Left colon (tissue), 2 donors: ENCODE measurements around the gene ERGIC2. TPM values are rescaled to one million over a fixed set of nuclear protein-coding genes. Genes with fewer than 3 reads are reported as not detected.
"Not testable (repeated sequence)": the region's sequence is repeated elsewhere in the genome, so short reads cannot be mapped to it uniquely, and the experiment has no call there.

ENCODE experiments used
- ATAC-seq: fragments of 200-7000 bp; cut with Tn5 transposase; one replicate; pipeline ENCODE4 v1.9.1; 2020; ENCODE audit warnings: mild to moderate bottlenecking, moderate library complexity
- DNase-seq, 2 donors: peaks; one replicate each; pipeline ENCODE4 v3.0.0-alpha.2; 2020
- intact Hi-C, 2 donors: fragments of 100-400 bp; cut with DNase I in 1 of 2; cut with micrococcal nuclease in 1 of 2; formaldehyde crosslinking; loops; one replicate each; pipeline versions ENCODE4 v1.11.2 to v1.14.0; 2022; cut with DNase I, micrococcal nuclease
- total RNA-seq, 2 donors: library from RNA; stranded (reverse); fragmentation: NEBNext Ultra II Directional; extraction: Animal tissue kit (Norgen Biotek cat#: 25700); gene quantifications; one replicate each; pipeline ENCODE4 v1.2.1, GENCODE V29; 2021
- donor health status: DM: no; HTN: no; CAD: no.
- donor health status: DM: yes; HTN: yes; CAD: no.

ERGIC2 gene
- total RNA-seq, 2 donors from 2014 or later = 33.7 to 46.8 TPM

DNA sequence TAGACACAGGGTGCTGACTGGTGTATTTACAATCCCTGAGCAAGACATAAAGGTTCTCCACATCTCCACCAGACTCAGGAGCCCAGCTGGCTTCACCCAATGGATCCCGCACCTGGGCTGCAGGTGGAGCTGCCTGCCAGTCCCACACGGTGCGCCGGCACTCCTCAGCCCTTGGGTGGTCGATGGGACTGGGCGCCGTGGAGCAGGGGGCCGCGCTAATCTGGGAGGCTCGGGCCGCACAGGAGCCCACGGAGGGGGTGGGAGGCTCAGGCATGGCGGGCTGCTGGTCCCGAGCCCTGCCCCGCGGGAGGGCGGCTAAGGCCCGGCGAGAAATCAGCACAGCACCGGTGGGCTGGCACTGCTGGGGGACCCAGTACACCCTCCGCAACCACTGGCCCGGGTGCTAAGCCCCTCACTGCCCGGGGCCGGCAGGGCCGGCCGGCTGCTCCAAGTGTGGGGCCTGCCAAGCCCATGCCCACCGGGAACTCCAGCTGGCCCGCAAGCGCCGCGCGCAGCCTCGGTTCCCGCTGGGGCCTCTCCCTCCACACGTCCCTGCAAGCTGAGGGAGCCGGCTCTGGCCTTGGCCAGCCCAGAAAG, 5.2 kb upstream of the ERGIC2 start:
- ATAC-seq, intact Hi-C loops, DNase-seq: not testable (repeated sequence)

- ATAC-seq, intact Hi-C loops: not testable (repeated sequence)
These were observed 4.2 kb upstream of the ERGIC2 start for GRCh38 chr12:29385194-29385593.

DNA sequence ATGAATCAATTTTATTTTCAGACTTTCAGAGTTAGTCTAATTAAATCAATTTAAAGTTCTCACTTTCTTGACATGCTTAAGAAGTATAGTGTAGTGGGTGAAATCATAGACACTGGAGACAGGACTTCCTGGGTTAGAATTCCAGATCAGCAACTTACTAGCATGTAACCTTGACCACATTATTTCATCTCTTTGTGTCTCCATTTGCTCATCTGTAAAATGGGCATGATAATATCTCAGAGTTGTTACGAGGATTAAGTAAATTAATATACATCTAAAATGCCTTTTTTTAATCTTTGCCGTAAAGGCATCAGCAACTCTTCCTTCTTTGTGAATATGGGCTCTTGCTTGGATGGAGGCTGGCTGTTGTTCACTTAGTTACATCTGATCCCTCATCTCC, 1.3 kb upstream of the ERGIC2 start:
- intact Hi-C loops = no loop called here
- no peak for DNase-seq
- ATAC-seq = no peak

More at GRCh38 chr12:29385194-29385593, 4.2 kb upstream of the ERGIC2 start:
- DNase-seq = not testable (repeated sequence)

DNA sequence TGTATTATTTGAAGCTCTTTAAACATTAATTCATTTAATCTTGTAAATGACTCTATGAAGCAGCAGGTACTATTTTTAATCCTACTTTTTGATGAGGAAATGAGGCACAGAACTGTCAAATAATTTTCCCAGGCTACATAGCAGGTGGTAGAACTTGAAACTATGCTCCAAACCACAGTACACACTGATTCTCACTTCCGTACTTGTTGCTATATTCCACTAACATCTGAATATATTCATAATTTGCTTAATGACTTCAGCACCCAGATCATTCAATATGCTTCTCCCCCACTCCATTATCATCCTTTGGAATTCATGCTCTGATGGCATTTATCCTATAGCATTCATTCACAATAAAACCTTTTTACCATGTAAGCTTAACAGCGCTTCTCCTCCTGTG, 4.9 kb downstream of the ERGIC2 start:
- intact Hi-C loops = no loop called here
- DNase-seq = no peak
- no peak for ATAC-seq

- intact Hi-C loops = no loop called here
- ATAC-seq = no peak
These were observed 6.1 kb downstream of the ERGIC2 start for GRCh38 chr12:29374913-29375312.

DNA sequence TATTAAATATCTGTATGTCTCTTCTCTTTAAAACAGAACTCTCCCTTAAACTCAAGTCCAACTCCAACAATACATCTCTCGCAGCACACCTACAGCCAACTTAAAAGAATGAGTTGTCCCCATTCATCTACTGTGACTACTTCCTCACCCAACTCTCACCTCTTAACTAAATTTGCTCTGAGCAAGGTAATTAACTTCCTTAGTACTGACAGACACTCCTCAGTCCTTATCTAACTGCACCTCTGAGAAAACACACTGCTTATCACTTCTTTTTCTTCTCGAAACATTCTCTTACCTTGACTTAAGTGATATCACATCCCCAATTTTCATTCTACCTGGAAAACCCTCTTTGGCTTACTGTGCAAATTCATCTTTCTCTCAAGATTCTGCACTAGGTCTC, 7.0 kb downstream of the ERGIC2 start:
- ATAC-seq (peak; percentile 97), DNase-seq (no peak)
- intact Hi-C loops = no loop called here

More at GRCh38 chr12:29374913-29375312, 6.1 kb downstream of the ERGIC2 start:
- DNase-seq = no peak

DNA sequence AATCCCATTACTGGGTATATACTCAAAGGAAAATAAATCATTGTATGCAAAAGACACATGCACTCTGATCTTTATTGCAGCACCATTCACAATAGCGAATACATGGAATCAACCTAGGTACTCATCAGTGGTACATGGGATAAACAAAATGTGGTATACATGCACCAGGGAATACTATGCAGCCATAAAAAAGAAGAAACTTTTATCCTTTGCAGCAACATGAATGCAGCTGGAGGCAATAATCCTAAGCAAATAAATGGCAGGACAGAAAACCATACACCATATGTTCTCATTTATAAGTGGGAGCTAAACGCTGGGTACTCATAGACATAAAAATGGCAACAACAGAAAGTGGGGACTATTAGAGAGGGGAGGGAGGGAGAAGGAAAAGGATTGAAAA, 15.9 kb downstream of the ERGIC2 start:
- intact Hi-C loops = no loop called here
- ATAC-seq = no peak
- no peak for DNase-seq

- DNase-seq = no peak
- intact Hi-C loops = no loop called here
- peak; percentile 87 for ATAC-seq
These were observed 26.0 kb downstream of the ERGIC2 start for GRCh38 chr12:29354954-29355353.

- ATAC-seq = peak; percentile 33
- DNase-seq = no peak
- intact Hi-C loops = no loop called here
These were observed 30.9 kb downstream of the ERGIC2 start for GRCh38 chr12:29350080-29350479.

DNA sequence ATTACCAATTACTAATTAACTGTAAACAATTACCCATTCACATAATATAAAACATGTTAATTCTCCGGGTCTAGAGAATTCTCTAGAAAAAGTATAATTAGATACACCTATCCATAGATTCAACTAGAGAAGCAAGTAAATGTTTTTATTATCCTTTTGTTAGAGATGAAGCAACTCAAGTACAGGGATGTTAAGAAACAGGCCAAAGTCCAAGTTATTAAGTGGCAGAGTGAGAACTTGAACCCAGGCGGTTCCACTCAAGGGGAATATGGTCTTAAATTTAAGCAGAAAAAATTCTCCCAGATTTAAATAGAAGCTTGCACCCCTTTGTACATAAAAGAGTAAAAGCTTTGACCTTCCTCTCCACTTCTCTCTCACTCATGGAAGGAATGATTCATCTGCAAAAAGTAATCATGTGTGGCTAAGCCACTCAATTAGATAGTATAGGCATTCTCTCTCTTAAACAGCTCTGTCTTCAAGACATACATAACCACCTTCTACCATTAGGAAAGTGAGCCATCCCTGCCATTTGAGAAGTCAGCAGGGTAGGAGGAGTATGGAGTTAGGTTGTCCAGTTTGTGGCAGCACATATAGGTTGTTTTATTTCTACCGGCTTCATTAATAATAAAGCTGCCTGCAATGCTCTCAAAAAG, 34.1 kb downstream of the ERGIC2 start:
- intact Hi-C loops = no loop called here
- no peak for DNase-seq
- peak; percentile 92 for ATAC-seq

GRCh38 chr12:29343022-29343799, 37.8 kb downstream of the ERGIC2 start:
- ATAC-seq (no peak), DNase-seq (no peak)
- intact Hi-C loops = no loop called here

DNA sequence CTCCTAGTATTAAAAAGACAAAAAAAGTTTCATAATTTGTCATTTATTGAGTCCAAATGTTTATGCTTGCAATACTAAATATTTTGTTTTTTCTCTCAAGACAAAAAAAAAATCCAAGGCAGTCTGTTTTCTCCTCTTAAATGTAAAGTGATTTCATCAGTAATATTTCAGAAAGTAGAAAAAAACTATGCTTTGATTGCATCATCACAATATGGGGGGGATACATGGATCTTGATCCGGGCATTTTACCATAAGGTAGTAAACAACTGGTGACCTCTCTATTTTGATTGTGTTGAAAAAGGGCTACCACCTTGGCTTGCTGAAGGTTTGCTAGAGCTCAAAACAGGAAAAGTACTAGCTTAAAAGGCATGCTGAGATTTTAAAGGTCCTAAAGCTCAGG, 43.6 kb downstream of the ERGIC2 start:
- DNase-seq (no peak), ATAC-seq (no peak)
- intact Hi-C loops = no loop called here

DNA sequence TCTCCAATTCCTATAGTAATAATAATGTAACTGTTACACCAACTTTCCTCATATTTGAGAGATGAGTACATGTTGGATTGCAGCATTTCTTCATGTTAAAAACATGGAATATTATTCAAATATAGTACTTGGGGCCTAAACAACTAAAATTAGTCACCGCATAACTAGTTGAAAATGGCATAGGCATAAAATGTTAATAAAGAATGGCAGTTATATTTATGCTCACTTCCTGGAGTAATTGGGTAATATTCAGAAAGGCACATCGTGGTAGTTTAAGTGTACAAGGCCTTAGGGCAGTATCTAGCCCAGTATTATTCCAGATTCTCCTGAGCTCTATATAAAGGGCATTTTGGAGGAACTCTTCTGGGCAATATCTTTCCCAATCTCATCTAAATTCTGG, 46.0 kb downstream of the ERGIC2 start:
- intact Hi-C loops = no loop called here
- DNase-seq = no peak
- no peak for ATAC-seq

- ATAC-seq = no peak
- DNase-seq = no peak
- intact Hi-C loops = no loop called here
These were observed 47.8 kb downstream of the ERGIC2 start for GRCh38 chr12:29333178-29333577.

GRCh38 chr12:29329411-29329810, 51.6 kb downstream of the ERGIC2 start:
- DNase-seq (no peak), ATAC-seq (no peak)
- intact Hi-C loops = no loop called here

GRCh38 chr12:29322157-29322556, 58.8 kb downstream of the ERGIC2 start:
- ATAC-seq (peak; percentile 79), DNase-seq (no peak)
- intact Hi-C loops = no loop called here

GRCh38 chr12:29320295-29321085, 60.5 kb downstream of the ERGIC2 start:
- intact Hi-C loops = no loop called here
- DNase-seq (no peak), ATAC-seq (no peak)

DNA sequence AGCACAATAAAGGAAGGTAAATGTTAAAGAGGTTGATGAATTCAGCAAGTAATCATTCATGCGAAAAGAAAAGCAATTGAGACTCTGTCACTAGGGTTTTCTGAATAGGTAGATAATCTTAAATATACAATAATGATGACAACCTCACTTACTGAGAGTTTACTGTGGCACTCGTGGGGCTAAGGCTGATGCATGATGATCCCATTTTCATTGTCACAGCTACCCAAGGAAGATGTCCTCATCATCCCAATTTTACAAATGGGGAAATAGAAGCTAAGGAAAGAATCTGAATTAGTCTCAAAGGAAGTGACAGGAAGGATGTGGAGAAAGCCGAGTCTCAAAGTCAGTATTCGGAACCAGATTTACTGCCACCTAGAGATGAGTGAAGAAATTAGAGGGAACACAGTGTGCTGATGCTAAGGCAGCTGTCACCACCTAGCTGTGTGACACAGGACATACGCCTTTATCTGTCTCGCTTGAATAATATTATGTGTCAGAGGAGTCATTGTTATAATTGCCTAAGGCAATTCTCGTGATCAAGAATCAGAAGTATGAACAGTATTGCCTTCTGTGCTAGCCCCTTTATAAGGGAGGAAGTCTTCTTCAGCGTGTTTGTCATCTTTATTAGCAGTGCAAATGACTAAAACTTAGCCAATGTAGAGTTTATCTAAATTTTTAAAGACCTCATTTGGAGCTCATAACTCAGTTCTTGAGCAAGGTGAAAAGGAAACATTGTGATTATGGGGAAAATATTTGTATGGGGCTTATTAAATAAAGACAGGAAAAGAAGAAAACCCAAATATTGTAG, 63.2 kb downstream of the ERGIC2 start:
- peak; percentile 31 for DNase-seq
- intact Hi-C loops = loop anchor here in 1 of 2 donors (5.0 kb wide), 1 partner anchor 245 kb away; no protein-coding TSS in a partner anchor
- ATAC-seq = peak; percentile 95
